Limb (tissue), 2 donors: Measurements from ENCODE around the gene AREL1.

Experiments
- DNase-seq, 2 donors: peaks; one replicate each; pipeline ENCODE4 v3.0.0-alpha.2; 2016; ENCODE audit errors: extremely low spot score in 2 of 2

Gene AREL1

GRCh38 chr14:74636424-74637177, 76.3 kb downstream of the AREL1 start:
- DNase-seq = no peak

- DNase-seq = no peak
Observed at GRCh38 chr14:74635847-74636246, 77.0 kb downstream of the AREL1 start.

GRCh38 chr14:74634964-74635363, 77.9 kb downstream of the AREL1 start:
- no peak for DNase-seq

GRCh38 chr14:74634481-74634880, 78.4 kb downstream of the AREL1 start:
- DNase-seq = no peak

GRCh38 chr14:74630881-74631690, 81.8 kb downstream of the AREL1 start:
- no peak for DNase-seq

- DNase-seq = no peak
Observed at GRCh38 chr14:74628418-74628817, 84.5 kb downstream of the AREL1 start.

- DNase-seq = no peak
Observed at GRCh38 chr14:74627076-74627475, 85.8 kb downstream of the AREL1 start.

GRCh38 chr14:74622257-74622656, 90.6 kb downstream of the AREL1 start:
- DNase-seq = no peak

GRCh38 chr14:74621556-74621955, 91.3 kb downstream of the AREL1 start:
- no peak for DNase-seq

GRCh38 chr14:74620923-74621322, 92.0 kb downstream of the AREL1 start:
- no peak for DNase-seq

GRCh38 chr14:74620497-74620921, 92.4 kb downstream of the AREL1 start:
- no peak for DNase-seq

GRCh38 chr14:74619672-74620131, 93.2 kb downstream of the AREL1 start:
- no peak for DNase-seq

- DNase-seq = no peak
Observed at GRCh38 chr14:74618078-74618952, 94.6 kb downstream of the AREL1 start.

GRCh38 chr14:74616996-74617700, 95.7 kb downstream of the AREL1 start:
- no peak for DNase-seq

GRCh38 chr14:74616507-74616906, 96.4 kb downstream of the AREL1 start:
- DNase-seq = no peak

- no peak for DNase-seq
Observed at GRCh38 chr14:74615735-74616134, 97.1 kb downstream of the AREL1 start.

- DNase-seq = no peak
Observed at GRCh38 chr14:74614508-74615495, 98.1 kb downstream of the AREL1 start.

- DNase-seq = no peak
Observed at GRCh38 chr14:74613211-74613914, 99.5 kb downstream of the AREL1 start.

GRCh38 chr14:74612350-74613021, 100.4 kb downstream of the AREL1 start:
- peak; percentile 65 to 88 for DNase-seq
